ENCODE data around the gene OR13J1. TPM values are rescaled to one million over a fixed set of nuclear protein-coding genes. Genes with fewer than 3 reads are reported as not detected.

Gene OR13J1
- polyA plus RNA-seq, 2 of the 4 experiments (the other 2 are of a cell fraction) = not detected

DNA sequence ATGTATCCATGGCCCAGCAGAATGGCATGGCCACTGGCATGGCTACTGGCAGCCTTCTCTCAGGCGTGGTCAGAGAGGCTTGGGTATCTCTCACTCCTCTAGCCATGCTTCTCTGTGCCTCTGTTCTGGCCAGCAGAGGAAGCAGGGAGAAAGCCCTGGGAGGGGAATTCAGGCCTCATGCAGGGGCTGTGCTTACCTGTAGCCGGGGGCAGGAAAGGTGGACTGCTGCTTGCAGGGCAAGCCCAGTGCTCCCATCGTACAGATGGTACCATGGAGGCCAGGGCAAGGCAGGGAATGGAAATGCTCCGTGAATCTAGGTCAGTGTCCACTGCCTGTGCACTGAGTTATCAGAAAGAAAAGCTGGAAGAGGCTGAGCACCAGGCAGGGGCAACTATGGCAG, 2.7 kb downstream of the OR13J1 start (continued):
- no peak for TF ChIP-seq TP53 (CRISPR knock-in tag; IDR thresholded peaks at IDR 0.05)
- no peak for TF ChIP-seq EHMT2 (IDR thresholded peaks at IDR 0.05; ENCODE audit: low read depth)
- TF ChIP-seq MAZ (IDR thresholded peaks at IDR 0.05; ENCODE audit: borderline replicate concordance, low read depth, low read length) = no peak
- TF ChIP-seq ZC3H11A (IDR thresholded peaks at IDR 0.05) = no peak
- no peak for TF ChIP-seq EHF (CRISPR knock-in tag; IDR thresholded peaks at IDR 0.05)
- no peak for TF ChIP-seq NR3C1 (IDR thresholded peaks at IDR 0.05)
- TF ChIP-seq POLR2AphosphoS2 (conservative IDR thresholded peaks at IDR 0.05; ENCODE audit: low read length) = no peak

GRCh38 chr9:35864695-35865255, 5.4 kb downstream of the OR13J1 start:
- CTCF ChIA-PET = interaction anchor here (0.6 to 4.2 kb wide), 7 partner anchors 10 to 75 kb away, joined by 3 to 18 read pairs (median 5); no protein-coding TSS in a partner anchor
- Histone ChIP-seq H3K9me3 (no peaks in the 10 kb centered on the region), H3K4me1 (no peaks in the 10 kb centered on the region), H3K27ac (no peak overlapping the region), H3K4me3 (no peak overlapping the region), H3K4me2 (no peak overlapping the region)
- POLR2A ChIA-PET = no interaction called here
- FAIRE-seq (no peak), ATAC-seq (no peak), DNase-seq (ENCODE audit: low read depth in 1 of 2, low spot score in 1 of 2) (no peak)
- TF ChIP-seq POLR2A (IDR thresholded peaks at IDR 0.05; ENCODE audit: low read length) = no peak
- no peak for TF ChIP-seq NR3C1 (IDR thresholded peaks at IDR 0.05)
- TF ChIP-seq, protein P1, sequence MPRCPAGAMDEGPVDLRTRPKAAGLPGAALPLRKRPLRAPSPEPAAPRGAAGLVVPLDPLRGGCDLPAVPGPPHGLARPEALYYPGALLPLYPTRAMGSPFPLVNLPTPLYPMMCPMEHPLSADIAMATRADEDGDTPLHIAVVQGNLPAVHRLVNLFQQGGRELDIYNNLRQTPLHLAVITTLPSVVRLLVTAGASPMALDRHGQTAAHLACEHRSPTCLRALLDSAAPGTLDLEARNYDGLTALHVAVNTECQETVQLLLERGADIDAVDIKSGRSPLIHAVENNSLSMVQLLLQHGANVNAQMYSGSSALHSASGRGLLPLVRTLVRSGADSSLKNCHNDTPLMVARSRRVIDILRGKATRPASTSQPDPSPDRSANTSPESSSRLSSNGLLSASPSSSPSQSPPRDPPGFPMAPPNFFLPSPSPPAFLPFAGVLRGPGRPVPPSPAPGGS (IDR thresholded peaks at IDR 0.05) = no peak
- TF ChIP-seq HOXB13 (CRISPR knock-in tag; IDR thresholded peaks at IDR 0.05; ENCODE audit: low read depth) = no peak
- TF ChIP-seq RARB (CRISPR knock-in tag; IDR thresholded peaks at IDR 0.05) = no peak
- 77% methylated on average over 7 of the region's 8 CpGs for WGBS (ENCODE audit: missing lambda C conversion rate)

GRCh38 chr9:35863583-35863982, 6.6 kb downstream of the OR13J1 start:
- CTCF ChIA-PET = interaction anchor here (1.3 to 4.2 kb wide), 8 partner anchors 9 to 132 kb away, joined by 3 to 18 read pairs (median 4); partner anchors contain the start of genes HINT2 and TLN1
- ATAC-seq (no peak), FAIRE-seq (no peak), DNase-seq (ENCODE audit: low read depth in 1 of 2, low spot score in 1 of 2) (no peak)
- Histone ChIP-seq H3K4me1 (no peaks in the 10 kb centered on the region), H3K4me3 (no peak overlapping the region), H3K9me3 (no peaks in the 10 kb centered on the region), H3K27ac (no peak overlapping the region), H3K4me2 (no peak overlapping the region)
- no peak for TF ChIP-seq RARB (CRISPR knock-in tag; IDR thresholded peaks at IDR 0.05)
- TF ChIP-seq SREBF2 (IDR thresholded peaks at IDR 0.05) = no peak
- no peak for TF ChIP-seq TP53 (CRISPR knock-in tag; IDR thresholded peaks at IDR 0.05)
- no peak for TF ChIP-seq GATA3 (IDR thresholded peaks at IDR 0.05; ENCODE audit: borderline replicate concordance)
- TF ChIP-seq KDM1A (IDR thresholded peaks at IDR 0.05; ENCODE audit: low read depth) = no peak
- TF ChIP-seq KDM5A (IDR thresholded peaks at IDR 0.05) = no peak
- no peak for TF ChIP-seq MYC (IDR thresholded peaks at IDR 0.05; ENCODE audit: borderline replicate concordance, low read length)
- no peak for TF ChIP-seq RNF2 (IDR thresholded peaks at IDR 0.05; ENCODE audit: borderline replicate concordance, low read depth)
- TF ChIP-seq CHD4 (IDR thresholded peaks at IDR 0.05; ENCODE audit: borderline replicate concordance) = no peak
- TF ChIP-seq MAZ (IDR thresholded peaks at IDR 0.05; ENCODE audit: borderline replicate concordance, low read depth, low read length) = no peak
- TF ChIP-seq FOXS1 (CRISPR knock-in tag; IDR thresholded peaks at IDR 0.05) = no peak
- no peak for TF ChIP-seq ZFP36 (IDR thresholded peaks at IDR 0.05; ENCODE audit: borderline replicate concordance, partially characterized antibody)
- TF ChIP-seq ESRRA (IDR thresholded peaks at IDR 0.05; ENCODE audit: borderline replicate concordance, low read length) = no peak
- no peak for TF ChIP-seq USF2 (IDR thresholded peaks at IDR 0.05)
- TF ChIP-seq ZSCAN20 (CRISPR knock-in tag; IDR thresholded peaks at IDR 0.05) = no peak
- POLR2A ChIA-PET = no interaction called here
- WGBS (ENCODE audit: missing lambda C conversion rate) = 49% methylated on average over 8 of the region's 8 CpGs

Data from A549 (cell line).